NCI-H1105 (cell line): Measurements from ENCODE around the gene LRPPRC.

ENCODE experiments used
- DNase-seq: peaks from one replicate; lab custom pipeline; 2025; lab: John Stamatoyannopoulos, UW

Gene LRPPRC

GRCh38 chr2:43906448-43907109 is 89.2 kb downstream of the LRPPRC start:
- no peak for DNase-seq

- DNase-seq: no peak
Observed at GRCh38 chr2:43905871-43906270, 89.9 kb downstream of the LRPPRC start.

GRCh38 chr2:43905371-43905803 is 90.4 kb downstream of the LRPPRC start:
- no peak for DNase-seq

GRCh38 chr2:43899589-43899988 is 96.2 kb downstream of the LRPPRC start:
- no peak for DNase-seq

GRCh38 chr2:43898838-43899346 is 96.9 kb downstream of the LRPPRC start:
- DNase-seq: no peak

- peak; percentile 16 for DNase-seq
Observed at GRCh38 chr2:43898134-43898837, 97.5 kb downstream of the LRPPRC start.

- DNase-seq: no peak
Observed at GRCh38 chr2:43897492-43897891, 98.3 kb downstream of the LRPPRC start.

GRCh38 chr2:43896906-43897305 is 98.9 kb downstream of the LRPPRC start:
- no peak for DNase-seq

GRCh38 chr2:43894743-43895142 is 101.0 kb downstream of the LRPPRC start:
- DNase-seq: no peak

- no peak for DNase-seq
Observed at GRCh38 chr2:43890855-43891254, 104.9 kb downstream of the LRPPRC start.

GRCh38 chr2:43889416-43889815 is 106.4 kb downstream of the LRPPRC start:
- DNase-seq: no peak

- no peak for DNase-seq
Observed at GRCh38 chr2:43887176-43887575, 108.6 kb downstream of the LRPPRC start.

- DNase-seq: no peak
Observed at GRCh38 chr2:43885132-43885632, 110.6 kb downstream of the LRPPRC start.

- no peak for DNase-seq
Observed at GRCh38 chr2:43884689-43885088, 111.1 kb downstream of the LRPPRC start.

GRCh38 chr2:43882312-43882711 is 113.5 kb downstream of the LRPPRC start:
- DNase-seq: no peak

- no peak for DNase-seq
Observed at GRCh38 chr2:43880952-43881351, 114.8 kb downstream of the LRPPRC start.

- DNase-seq: no peak
Observed at GRCh38 chr2:43880471-43880870, 115.3 kb downstream of the LRPPRC start.

GRCh38 chr2:43879261-43879660 is 116.5 kb downstream of the LRPPRC start:
- DNase-seq: no peak

- peak; percentile 45 for DNase-seq
Observed at GRCh38 chr2:43877782-43878464, 117.9 kb downstream of the LRPPRC start.

- no peak for DNase-seq
Observed at GRCh38 chr2:43874776-43875451, 120.9 kb downstream of the LRPPRC start.

- DNase-seq: no peak
Observed at GRCh38 chr2:43872151-43872550, 123.6 kb downstream of the LRPPRC start.

GRCh38 chr2:43855292-43855691 is 140.5 kb downstream of the LRPPRC start:
- no peak for DNase-seq
